Central memory CD8-positive, alpha-beta T cell (primary cell): ENCODE data around the gene RSPO3.
"Not testable (repeated sequence)": the region's sequence is repeated elsewhere in the genome, so short reads cannot be mapped to it uniquely, and the experiment has no call there.

Experiments used
- ATAC-seq: fragments of 150-1000 bp; cut with Tn5 transposase; replicated peaks from 2 replicates; pipeline ENCODE4 v1.10.0; 2022; ENCODE audit warnings: mild to moderate bottlenecking, moderate FRiP score, moderate number of reproducible peaks; ENCODE audit not compliant: poor library complexity, severe bottlenecking; ENCODE audit errors: extremely low read depth
- DNase-seq, 2 donors: peaks; one replicate each; pipeline ENCODE4 v3.0.0; 2021; ENCODE audit warnings: low spot score in 2 of 2
- H3K27ac Mint-ChIP-seq: one replicate; pipeline ENCODE4 v1.8.0; 2022; ENCODE audit warnings: low read depth, mild to moderate bottlenecking, moderate library complexity, mixed read lengths
- H3K27me3 Mint-ChIP-seq: one replicate; pipeline ENCODE4 v1.8.0; 2022; ENCODE audit warnings: mixed read lengths
- H3K36me3 Mint-ChIP-seq: one replicate; pipeline ENCODE4 v1.8.0; 2022; ENCODE audit warnings: mild to moderate bottlenecking, moderate library complexity, mixed read lengths; ENCODE audit not compliant: insufficient read depth
- H3K4me1 Mint-ChIP-seq: one replicate; pipeline ENCODE4 v1.8.0; 2022; ENCODE audit warnings: mixed read lengths
- H3K4me3 Mint-ChIP-seq: one replicate; pipeline ENCODE4 v1.8.0; 2022; ENCODE audit warnings: mild to moderate bottlenecking, moderate library complexity, mixed read lengths
- H3K9me3 Mint-ChIP-seq: one replicate; pipeline ENCODE4 v1.8.0; 2022; ENCODE audit warnings: mixed read lengths

RSPO3 gene

GRCh38 chr6:127201321-127201720 lies 82.8 kb downstream of the RSPO3 start:
- Mint-ChIP-seq H3K27ac (no peak overlapping the region), H3K4me3 (no peak overlapping the region), H3K9me3 (no peaks in the 10 kb centered on the region), H3K27me3 (peaks cover 30% of the 10 kb centered on the region), H3K36me3 (no peaks in the 10 kb centered on the region), H3K4me1 (no peaks in the 10 kb centered on the region)
- DNase-seq (no peak), ATAC-seq (no peak)

DNA sequence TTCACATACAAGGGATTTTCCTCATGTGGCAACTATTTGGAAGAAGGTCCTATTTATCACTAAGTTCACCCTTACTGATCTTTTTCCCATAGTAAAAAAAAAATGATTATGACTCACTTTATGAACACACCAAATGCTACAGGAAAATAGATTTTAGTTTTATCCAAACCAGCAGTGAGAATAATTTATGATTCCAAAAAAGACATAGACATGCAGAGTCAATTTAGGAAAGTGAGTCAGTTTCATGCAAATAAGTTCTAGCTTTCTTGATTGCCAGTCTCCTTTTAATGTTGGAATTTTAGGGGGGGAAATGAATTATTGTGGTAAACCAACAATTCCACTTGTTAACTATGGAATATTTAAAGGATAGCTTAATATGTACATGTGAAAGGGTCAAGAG lies 84.2 kb downstream of the RSPO3 start:
- ATAC-seq (no peak), DNase-seq (no peak)

DNA sequence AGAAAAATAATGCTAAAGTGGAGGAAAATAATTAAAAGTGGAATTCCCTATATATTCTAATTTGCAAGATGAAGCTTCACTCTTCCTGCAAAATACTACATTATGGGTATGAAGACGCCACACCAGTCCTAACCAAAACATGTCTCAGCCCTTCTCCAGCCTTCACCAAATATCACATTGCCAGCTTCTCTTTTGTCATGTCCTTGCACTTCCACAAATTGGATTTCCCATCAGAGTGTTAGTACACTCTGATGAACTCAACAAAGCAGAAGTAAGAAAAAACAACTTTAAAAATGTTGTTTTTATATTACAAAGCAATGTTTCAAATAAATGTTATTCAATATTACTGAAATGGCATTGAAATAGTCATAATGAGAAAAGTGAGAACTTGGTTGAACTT lies 85.8 kb downstream of the RSPO3 start:
- H3K4me1 Mint-ChIP-seq: no peaks in the 10 kb centered on the region
- no peak overlapping the region for H3K4me3 Mint-ChIP-seq
- ATAC-seq (no peak), DNase-seq (no peak)
- no peak overlapping the region for H3K27ac Mint-ChIP-seq
- no peaks in the 10 kb centered on the region for H3K9me3 Mint-ChIP-seq
- H3K36me3 Mint-ChIP-seq: no peaks in the 10 kb centered on the region
- peaks cover 51% of the 10 kb centered on the region for H3K27me3 Mint-ChIP-seq

More for the DNA sequence above, 84.2 kb downstream of the RSPO3 start:
- Mint-ChIP-seq H3K4me3 (no peak overlapping the region), H3K27ac (no peak overlapping the region), H3K27me3 (peaks cover 36% of the 10 kb centered on the region), H3K9me3 (no peaks in the 10 kb centered on the region), H3K4me1 (no peaks in the 10 kb centered on the region), H3K36me3 (no peaks in the 10 kb centered on the region)

DNA sequence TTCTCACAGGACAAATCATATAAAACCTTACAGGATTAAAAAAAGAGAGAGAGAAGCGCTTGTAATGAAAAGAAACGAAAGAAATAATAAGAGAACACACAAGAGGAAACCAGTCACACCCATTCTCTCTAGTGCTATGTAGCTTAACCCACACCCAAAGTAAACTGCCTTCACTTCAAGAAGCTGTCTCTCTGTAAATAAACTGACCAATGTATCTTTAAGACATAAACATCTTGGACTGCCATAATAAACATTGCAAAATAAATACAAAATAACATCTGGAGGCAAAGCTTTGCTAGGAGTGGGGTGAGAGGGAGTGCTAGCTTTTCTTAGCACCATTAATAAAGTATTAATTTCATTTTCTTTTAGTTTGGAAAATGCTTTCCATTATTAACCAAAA lies 86.6 kb downstream of the RSPO3 start:
- no peaks in the 10 kb centered on the region for H3K36me3 Mint-ChIP-seq
- ATAC-seq (no peak), DNase-seq (no peak)
- H3K9me3 Mint-ChIP-seq: no peaks in the 10 kb centered on the region
- H3K27ac Mint-ChIP-seq: no peak overlapping the region
- H3K27me3 Mint-ChIP-seq: peaks cover 51% of the 10 kb centered on the region
- H3K4me1 Mint-ChIP-seq: no peaks in the 10 kb centered on the region
- H3K4me3 Mint-ChIP-seq: no peak overlapping the region

- H3K36me3 Mint-ChIP-seq: no peaks in the 10 kb centered on the region
- DNase-seq (no peak), ATAC-seq (no peak)
- H3K9me3 Mint-ChIP-seq: no peaks in the 10 kb centered on the region
- H3K27ac Mint-ChIP-seq: no peak overlapping the region
- peaks cover 47% of the 10 kb centered on the region for H3K27me3 Mint-ChIP-seq
- no peak overlapping the region for H3K4me3 Mint-ChIP-seq
- H3K4me1 Mint-ChIP-seq: no peaks in the 10 kb centered on the region
Measured at GRCh38 chr6:127206531-127207095, 88.1 kb downstream of the RSPO3 start.

DNA sequence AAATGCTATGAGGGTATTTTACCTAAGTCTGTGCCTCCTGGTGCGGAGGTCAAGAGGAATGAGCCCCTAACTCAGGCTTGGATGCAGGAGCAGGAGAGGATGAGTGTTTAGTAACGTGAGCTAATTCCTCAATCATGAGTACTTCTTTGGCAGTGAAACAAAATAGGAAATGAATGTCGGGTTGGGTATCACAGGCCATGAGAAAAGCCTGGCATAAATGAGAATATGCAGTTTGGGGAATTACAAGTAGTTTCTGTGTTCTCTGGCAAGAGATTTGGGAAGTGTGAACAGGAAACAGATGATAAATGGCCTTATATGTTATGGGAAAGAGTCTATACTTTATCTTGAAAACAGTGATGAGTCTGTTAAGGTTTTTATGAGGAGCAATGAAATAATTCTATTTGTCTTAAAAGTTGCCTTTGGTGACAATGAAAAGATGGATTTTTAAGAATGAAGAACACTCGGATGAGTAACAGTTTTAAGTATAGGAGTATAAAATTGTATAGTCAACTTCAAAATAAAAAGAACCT lies 89.2 kb downstream of the RSPO3 start:
- Mint-ChIP-seq H3K27me3 (peaks cover 52% of the 10 kb centered on the region), H3K27ac (no peak overlapping the region), H3K4me1 (no peaks in the 10 kb centered on the region), H3K9me3 (no peaks in the 10 kb centered on the region), H3K4me3 (no peak overlapping the region), H3K36me3 (no peaks in the 10 kb centered on the region)
- DNase-seq (no peak), ATAC-seq (no peak)

GRCh38 chr6:127210725-127211124 lies 92.3 kb downstream of the RSPO3 start:
- Mint-ChIP-seq H3K36me3 (no peaks in the 10 kb centered on the region), H3K9me3 (no peaks in the 10 kb centered on the region), H3K4me3 (no peak overlapping the region), H3K27me3 (peaks cover 39% of the 10 kb centered on the region), H3K27ac (no peak overlapping the region), H3K4me1 (no peaks in the 10 kb centered on the region)
- ATAC-seq (no peak), DNase-seq (no peak)

DNA sequence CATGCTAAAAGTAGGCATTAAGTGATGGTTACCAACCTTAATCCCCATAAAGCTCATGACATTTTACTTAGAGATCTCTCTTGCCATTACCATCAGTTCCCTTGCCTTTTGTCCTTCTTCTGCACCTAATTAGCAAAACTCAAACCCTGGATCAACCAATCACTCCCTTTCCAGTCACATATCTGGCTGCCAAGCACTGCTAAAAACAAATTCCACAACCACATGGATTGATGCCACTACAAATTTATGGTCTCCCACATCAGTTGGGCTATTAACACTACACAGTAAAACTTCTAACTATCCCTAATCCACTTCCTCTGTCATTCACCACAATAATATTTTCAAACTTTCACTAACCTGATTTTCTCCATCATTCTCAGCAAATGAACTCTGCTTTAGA lies 93.9 kb downstream of the RSPO3 start:
- Mint-ChIP-seq H3K4me1 (no peaks in the 10 kb centered on the region), H3K36me3 (no peaks in the 10 kb centered on the region), H3K27me3 (peaks cover 37% of the 10 kb centered on the region), H3K4me3 (no peak overlapping the region), H3K9me3 (no peaks in the 10 kb centered on the region), H3K27ac (no peak overlapping the region)
- ATAC-seq: no peak
- no peak for DNase-seq

DNA sequence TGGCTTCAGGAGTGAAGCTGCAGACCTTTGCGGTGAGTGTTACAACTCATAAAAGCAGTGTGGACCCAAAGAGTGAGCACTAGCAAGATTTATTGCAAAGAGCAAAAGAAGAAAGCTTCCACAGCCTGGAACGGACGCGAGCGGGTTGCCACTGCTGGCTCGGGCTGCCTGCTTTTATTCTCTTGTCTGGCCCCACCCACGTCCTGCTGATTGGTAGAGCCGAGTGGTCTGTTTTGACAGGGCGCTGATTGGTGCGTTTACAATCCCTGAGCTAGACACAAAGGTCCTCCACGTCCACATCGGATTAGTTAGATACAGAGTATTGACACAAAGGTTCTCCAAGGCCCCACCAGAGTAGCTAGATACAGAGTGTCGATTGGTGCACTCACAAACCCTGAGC lies 95.6 kb downstream of the RSPO3 start:
- not testable (repeated sequence) for H3K4me1 Mint-ChIP-seq, H3K36me3 Mint-ChIP-seq
- H3K27me3 Mint-ChIP-seq: peaks cover 20% of the 10 kb centered on the region

GRCh38 chr6:127214531-127214930 lies 96.1 kb downstream of the RSPO3 start:
- peaks cover 18% of the 10 kb centered on the region for H3K27me3 Mint-ChIP-seq
- DNase-seq, H3K4me3 Mint-ChIP-seq: not testable (repeated sequence)

More for the DNA sequence above, 95.6 kb downstream of the RSPO3 start:
- H3K9me3 Mint-ChIP-seq, DNase-seq, H3K4me3 Mint-ChIP-seq, H3K27ac Mint-ChIP-seq, ATAC-seq: not testable (repeated sequence)

GRCh38 chr6:127215931-127216330 lies 97.5 kb downstream of the RSPO3 start:
- H3K27me3 Mint-ChIP-seq: peaks cover 16% of the 10 kb centered on the region
- H3K27ac Mint-ChIP-seq: no peak overlapping the region
- H3K36me3 Mint-ChIP-seq: no peaks in the 10 kb centered on the region
- ATAC-seq: no peak
- H3K9me3 Mint-ChIP-seq: no peaks in the 10 kb centered on the region
- H3K4me1 Mint-ChIP-seq: no peaks in the 10 kb centered on the region
- H3K4me3 Mint-ChIP-seq: no peak overlapping the region
- no peak for DNase-seq

More at GRCh38 chr6:127214531-127214930, 96.1 kb downstream of the RSPO3 start:
- H3K4me1 Mint-ChIP-seq, H3K36me3 Mint-ChIP-seq, H3K27ac Mint-ChIP-seq, ATAC-seq, H3K9me3 Mint-ChIP-seq: not testable (repeated sequence)

DNA sequence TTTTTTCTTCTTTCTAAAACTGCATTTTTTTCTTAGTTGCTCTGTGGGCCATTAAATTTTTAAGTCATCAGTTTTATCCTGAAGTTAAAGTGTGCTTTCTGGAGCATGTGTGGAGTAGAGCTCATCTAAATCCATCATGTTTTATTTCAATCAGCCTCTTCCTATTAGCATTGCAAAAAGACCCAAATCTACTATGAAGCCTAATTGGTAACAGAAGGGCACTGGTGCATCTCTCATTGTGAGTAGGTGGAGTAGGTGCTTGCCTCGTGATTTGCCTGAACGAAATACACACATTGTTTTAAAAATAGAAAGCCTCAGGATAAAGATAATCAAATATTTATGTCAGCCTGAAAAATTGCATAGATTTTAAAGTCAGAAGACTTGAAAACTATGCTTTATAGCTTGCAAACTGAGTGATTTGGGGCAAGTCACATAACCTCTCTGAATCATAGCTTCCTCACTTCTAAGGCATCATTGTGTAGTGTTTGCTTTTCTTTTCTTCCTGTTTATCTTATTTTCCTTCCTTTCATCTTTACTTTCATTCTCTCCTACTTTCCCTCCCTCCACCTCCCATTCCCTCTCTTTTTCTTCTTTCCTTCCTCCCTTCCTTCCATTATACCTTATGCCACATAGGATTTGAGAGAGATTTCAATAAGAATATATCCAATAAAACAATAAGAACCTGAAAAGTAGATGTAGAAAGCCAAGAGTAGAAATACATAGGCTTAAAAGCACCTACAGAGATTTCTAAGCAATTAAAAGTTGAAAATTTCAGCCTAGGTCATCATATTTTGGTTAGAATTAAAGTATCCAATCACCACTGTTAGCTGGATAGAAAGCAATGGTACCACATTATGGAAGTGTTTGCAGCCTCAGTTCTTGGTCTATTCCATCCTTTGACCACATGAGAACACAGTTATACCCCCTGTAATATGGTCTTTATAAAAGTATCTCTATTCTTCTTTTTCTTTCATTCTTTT lies 98.6 kb downstream of the RSPO3 start:
- ATAC-seq: no peak

GRCh38 chr6:127219869-127220268 lies 101.4 kb downstream of the RSPO3 start:
- DNase-seq (no peak), ATAC-seq (no peak)
- Mint-ChIP-seq H3K27ac (no peak overlapping the region), H3K27me3 (peaks cover 21% of the 10 kb centered on the region), H3K4me3 (no peak overlapping the region), H3K36me3 (no peaks in the 10 kb centered on the region), H3K4me1 (no peaks in the 10 kb centered on the region), H3K9me3 (no peaks in the 10 kb centered on the region)

More for the DNA sequence above, 98.6 kb downstream of the RSPO3 start:
- Mint-ChIP-seq H3K9me3 (no peaks in the 10 kb centered on the region), H3K36me3 (no peaks in the 10 kb centered on the region), H3K27me3 (peaks cover 9% of the 10 kb centered on the region), H3K4me1 (no peaks in the 10 kb centered on the region), H3K27ac (no peak overlapping the region), H3K4me3 (no peak overlapping the region)
- DNase-seq: no peak
